HG03064 (cell line): ENCODE data around the gene ELK4.

Experiments
- ATAC-seq: cut with Tn5 transposase; IDR thresholded peaks from one replicate; pipeline ENCODE4 v1.9.1; 2021; ENCODE audit warnings: low read depth; ENCODE audit not compliant: unreplicated experiment

Gene ELK4

DNA sequence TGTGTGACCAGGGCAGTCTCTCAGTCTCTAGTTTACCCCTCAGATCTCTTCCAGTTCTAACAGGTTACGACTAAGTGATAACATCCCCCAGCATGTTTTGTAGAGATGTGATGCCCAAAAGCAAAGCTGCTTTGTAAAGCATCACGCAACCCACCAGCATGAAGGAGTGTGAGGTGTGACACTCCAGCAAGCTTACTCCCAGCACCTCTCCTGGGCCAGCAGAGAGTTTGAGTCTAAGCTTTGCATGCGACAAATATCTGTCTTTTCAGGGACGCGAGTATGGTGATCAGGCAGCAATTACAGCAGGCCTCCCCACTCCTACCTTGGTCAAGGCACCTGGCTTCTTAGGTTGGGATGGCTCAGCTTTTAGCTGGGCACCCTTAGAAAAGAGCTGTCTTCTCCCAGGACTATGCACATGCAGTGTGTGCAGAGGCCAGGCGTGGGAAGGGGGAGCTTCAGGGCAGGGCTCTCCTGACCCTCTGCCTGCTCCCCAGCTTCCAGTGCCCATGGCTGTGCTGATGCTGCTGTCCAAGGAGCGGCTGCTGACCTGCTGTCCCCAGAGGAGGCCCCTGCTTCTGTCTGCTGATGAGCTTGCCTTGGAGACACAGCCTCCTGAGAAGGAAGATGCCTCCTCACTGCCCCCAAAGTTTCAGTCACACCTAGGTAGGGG lies 48.2 kb downstream of the ELK4 start:
- ATAC-seq, result no peak

DNA sequence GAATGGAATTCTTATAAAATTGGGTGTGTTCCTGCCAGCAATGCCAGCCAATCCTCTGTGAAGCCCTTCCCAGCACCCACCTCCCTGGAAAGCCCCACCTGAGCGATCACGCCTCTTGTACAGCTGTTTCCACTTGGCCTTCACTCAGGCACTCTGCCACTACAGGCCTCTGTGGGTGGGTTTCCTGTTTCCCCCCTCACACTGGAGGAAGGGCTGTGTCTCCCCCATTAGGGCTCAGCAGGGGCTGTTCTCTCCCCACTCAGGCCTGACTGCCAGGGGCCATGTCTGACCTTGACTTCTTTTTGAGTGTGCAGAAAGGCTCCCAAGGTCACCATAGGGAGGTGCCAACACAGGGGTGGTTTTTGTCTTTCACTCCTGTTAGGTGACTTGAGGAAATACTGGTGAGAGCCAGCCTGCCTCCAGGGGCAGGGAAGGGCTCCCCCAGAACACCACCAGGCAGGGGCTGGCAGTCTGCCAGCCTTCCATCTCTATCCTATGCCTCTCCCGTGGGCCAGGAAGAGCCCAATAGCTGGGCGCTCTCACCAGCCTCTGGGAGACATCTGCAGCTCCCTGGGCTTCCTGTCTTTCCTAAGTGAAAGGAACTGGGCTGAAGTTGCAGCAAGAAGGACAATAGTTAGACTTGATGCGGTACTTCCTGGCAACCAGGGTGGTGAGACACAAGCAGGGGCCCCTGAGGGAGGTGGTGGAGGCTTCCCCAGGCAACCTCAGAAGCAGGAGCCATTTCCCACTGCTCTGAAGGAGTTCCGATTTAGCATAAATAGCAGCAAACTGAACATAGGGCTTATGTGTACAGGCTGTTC lies 49.1 kb downstream of the ELK4 start:
- ATAC-seq, result no peak

DNA sequence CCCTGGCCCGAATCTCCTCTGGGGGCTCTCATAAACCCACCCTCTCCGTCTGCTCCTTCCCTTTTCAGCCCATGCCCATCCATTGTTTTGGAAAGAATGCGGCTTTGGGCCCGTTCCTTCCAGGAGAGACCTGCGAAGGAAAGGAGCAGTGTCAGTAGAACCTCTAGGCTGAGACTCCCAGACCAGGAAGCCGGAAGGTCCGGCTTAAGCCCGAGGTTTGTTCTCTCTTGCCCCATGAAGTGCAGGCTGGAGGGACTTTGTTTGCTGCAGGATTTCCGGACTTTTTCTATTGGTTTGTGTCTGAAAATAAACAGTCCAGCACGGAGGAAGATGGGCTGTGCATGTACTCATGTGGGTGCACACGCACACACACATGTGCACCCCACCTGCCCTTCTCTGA lies 49.8 kb downstream of the ELK4 start:
- ATAC-seq, result no peak

DNA sequence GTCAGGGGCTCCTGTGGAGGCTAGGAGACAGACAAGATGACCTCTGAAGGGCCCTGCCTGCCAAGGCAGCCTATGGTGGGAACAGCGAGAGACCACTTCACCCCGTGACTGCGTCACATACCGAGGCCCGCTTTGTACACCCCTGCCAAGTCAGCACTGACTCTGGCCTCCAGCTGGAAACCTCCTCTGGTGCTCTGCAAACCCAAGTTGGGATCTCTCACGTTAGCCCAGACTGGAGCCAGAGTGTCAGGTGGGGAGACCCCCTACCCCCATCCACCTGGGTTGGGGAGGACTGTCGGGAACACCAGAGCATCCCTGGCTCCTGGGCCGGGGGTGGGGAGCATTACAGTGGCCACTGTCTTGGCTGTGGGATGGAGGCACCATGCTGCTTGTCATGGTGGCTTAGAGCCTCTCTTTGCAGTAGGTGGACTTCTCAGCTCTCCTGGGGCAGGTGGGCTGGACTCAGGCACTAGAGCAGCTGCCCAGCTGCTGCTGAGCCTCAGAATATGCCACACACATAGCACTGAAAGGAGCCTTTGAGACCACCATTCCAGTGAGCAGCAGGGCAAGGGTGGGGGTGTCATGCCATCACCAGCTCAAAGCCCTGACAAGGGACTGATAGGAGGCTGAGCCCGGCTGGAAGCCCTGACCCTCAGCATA lies 50.4 kb downstream of the ELK4 start:
- ATAC-seq, result no peak

DNA sequence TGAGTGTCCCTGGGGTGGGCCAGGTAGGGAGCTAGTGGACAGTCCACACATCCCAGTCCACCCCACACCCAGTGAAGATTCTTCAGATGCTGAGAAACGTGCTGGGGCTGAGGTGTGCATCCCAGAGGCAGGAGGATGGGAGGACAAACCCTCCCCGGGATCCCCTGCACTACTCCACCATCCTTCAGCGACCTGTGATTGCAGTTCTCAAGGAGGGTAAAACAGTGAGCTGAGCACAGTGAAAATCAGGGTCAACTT lies 51.0 kb downstream of the ELK4 start:
- no peak for ATAC-seq

DNA sequence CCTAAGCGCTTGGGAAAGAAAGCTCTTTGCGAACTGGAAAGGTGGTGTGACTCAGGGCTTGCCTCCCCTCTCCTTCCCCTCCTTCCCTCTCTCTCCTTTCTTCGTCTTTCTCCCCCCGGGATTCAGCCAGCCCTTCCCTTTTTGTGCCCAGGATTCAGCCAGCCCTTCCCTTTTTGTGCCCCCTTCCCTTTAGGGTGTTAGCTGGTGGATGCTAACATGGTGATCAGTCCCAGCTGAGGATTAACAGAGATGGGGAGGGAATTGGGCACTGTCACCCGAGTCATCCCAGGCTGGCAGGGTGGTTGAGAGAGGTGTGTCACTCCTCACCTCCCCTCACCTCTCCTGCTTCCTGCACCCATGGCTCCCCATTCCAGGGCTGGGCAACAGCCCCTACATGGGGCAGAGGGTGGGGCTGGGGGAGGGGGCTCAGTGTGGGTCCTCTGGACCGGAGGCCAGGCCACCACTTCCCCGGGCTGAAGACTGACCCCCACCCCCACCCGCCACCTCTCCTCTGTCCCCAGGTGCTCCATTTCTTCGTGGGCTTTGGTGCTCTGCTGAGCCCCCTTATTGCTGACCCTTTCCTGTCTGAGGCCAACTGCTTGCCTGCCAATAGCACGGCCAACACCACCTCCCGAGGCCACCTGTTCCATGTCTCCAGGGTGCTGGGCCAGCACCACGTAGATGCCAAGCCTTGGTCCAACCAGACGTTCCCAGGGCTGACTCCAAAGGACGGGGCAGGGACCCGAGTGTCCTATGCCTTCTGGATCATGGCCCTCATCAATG lies 51.5 kb downstream of the ELK4 start:
- no peak for ATAC-seq

DNA sequence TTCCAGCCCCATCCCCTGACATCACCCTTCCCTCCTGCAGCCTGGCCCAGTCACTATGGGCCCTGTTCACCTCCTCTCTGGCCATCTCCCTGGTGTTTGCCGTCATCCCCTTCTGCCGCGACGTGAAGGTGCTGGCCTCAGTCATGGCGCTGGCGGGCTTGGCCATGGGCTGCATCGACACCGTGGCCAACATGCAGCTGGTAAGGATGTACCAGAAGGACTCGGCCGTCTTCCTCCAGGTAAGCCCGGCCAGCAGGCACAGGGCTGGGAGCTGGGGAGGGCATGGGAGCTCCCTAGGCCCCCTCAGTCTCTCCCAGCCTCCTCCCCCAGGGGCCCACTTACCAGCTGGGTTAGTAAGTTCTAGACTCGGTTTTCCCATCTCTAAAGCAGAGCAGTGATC lies 52.1 kb downstream of the ELK4 start:
- ATAC-seq, result no peak

DNA sequence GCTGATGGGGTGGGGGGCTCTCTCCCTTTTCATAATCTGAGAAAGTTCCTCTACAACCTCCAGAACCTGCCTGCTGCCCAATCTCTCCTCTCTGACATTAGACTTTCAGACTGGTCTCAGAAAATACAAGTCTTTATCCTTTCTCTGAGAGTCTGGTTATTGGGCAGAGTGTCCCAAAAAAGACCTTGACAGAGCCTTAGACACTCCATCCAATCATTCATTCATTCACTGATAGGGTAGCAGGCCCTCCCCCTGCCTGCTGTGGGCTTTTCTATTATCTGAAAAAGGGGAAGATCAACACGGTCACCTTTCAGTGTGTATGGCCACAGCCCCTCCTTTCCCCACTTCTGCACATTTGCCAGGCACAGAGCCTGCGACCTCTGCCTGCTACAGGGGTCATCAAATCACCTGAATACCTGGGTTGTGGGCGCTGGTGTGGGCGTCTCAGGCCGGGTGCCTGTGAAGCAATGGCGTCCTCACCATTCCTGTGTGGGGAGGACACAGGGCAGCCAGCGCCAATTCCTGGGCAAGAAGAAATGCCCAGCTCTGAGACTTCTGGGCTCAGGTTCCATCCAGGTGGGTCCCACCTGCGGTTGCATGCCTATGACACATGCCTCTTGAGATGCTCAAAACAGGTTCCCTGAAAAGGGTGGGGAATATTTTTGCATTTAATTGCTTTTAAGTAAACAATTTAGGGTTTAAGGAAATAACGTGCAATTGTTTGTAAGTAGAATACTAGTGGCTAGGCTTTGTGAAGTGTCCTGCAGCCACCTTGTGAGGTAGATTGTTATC lies 52.8 kb downstream of the ELK4 start:
- no peak for ATAC-seq

DNA sequence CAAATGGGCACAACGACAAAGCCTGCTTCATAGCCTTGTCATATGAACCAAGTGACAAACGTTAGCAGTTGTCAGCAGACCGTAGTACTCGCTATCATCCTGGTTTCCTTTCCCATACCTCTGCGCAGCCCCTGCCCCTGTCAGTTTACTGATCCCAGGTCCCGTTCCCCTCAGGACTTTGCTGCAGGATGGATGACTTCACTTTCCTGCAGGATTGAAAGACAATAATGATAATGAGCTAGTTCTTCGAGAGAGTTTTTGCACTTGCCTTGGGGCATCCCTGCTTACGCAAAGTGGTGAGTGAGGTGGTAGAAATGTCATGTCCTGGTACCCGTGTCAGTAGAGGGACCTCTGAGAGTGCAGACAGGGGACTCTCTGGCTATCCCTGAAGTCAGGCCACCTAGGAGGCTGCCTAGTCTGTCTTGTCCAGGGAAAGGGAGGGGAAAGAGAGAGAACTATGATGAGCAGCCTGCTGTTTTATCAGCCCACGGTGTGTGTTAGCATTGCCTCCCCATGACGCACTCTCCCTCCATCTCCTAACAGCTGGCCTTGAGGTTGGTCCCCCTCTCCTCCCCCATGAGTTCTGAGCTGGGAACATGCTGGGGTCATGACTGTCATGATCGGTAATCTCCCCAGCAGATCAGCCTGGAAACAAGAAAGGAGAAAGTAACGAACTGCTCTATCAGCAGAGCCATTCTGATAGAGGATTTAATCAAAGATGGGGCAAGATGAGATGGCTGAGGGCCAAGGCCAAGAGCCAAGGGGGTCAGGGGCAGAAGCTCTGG lies 53.7 kb downstream of the ELK4 start:
- ATAC-seq, result no peak

DNA sequence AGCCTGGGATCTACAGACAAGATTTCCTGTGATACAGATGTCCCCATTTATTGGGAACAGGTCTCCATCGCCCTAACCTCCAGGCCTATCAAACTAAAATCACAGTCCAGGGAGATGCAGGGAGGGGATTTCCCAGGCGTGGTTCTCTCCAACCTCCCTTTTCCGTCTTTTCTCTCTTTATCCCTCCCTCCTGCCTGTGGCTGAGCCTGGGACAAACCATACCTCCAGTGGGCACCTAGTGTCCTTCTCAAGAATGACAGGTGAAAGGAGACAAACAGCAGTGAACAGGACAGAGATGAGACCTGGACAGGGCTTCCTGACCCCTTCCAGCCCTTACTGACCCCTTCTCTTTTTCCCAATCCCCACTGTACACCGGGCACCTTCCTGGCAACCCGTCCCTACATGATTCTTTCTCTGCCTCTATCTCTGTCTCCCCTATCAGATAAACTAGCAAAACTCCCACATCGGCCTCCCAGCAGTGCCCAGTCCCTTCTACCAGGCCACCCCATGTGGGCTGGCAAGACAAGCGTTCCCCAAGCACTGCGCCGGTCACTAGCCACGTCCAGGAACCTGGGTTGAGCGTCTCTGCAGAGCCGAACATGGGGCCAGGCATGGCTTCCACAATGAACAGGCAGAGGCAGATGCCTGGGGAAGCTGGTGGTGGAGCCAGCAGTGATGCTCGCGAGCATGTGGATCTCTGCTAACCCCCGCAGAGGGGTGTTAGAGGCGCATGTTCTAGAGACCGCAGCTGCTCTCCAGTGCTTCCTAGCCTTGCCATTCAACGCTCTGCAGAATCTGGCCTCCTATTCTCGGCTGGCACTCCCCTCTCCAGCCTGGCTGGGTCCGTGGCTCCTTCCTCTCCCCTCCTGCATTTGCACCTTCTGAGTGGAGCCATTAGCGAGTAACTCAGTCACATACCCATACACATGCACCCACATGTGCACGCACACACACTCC lies 54.7 kb downstream of the ELK4 start:
- ATAC-seq, result no peak

DNA sequence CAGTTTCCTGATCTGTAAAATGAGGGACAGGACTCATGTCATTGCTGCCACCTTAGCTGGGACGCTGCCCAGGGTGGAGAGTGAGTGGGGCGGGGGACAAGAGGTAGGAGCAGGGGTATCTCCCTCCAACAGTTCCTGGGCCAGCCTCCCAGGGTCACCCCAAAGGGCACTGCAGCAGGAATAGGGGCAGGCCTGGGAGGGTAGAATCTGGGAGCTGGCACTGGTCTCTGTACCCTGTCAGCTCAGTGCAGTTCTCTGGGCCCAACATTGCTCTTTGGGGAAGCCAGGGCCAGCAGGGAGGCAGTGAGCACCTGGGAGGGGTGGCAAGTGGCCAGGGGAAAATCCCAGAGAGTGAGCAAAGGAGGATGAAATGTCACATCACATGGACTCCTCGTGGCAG lies 55.8 kb downstream of the ELK4 start:
- no peak for ATAC-seq

DNA sequence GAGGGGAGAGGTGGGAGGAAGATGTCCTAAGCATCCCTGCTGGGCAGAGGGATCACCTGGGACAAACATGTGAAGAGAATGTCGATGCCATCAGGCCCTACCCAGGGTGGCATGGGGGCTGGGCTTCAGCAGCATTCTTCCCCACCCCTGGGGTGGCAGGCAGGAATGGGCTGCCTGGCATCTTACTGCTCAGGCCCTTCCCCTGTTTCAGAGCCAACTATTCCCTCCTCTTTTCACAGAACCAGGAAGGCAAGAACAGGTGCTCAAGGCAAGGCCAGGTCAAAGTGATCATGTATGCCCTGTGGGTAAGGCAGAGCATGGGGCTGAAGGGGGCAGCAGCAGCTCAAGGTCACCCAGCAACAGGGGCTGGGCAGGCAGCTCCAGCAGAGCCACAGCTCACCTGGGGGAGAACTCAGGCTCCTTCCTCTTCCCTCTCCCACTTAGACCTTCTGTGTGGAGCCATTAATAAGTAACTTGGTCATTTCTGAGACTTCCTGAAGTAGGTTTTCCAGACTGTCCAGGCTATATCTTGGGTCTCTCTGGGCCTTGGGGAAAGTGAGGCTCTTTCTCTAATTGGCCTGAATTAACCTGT lies 56.4 kb downstream of the ELK4 start:
- ATAC-seq, result no peak

DNA sequence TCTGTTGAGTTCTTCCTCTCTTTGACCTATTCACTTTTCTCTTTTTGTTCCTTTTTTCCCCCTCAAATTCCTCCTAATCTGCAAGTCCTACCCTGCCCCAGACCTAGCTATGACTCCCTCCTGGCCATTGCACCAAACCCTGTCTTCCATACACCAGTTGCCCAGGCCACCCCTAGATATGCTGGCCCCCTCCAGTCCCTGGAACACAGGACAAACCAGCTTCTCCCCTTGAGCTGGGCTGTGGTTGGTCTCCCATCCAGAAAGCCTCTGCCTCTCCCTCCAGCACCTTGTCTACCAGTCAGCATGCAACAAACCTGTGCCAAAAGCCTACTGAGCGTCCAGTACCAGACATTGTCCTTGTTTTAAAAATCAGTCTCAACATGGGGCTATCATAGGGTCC lies 59.4 kb downstream of the ELK4 start:
- no peak for ATAC-seq

DNA sequence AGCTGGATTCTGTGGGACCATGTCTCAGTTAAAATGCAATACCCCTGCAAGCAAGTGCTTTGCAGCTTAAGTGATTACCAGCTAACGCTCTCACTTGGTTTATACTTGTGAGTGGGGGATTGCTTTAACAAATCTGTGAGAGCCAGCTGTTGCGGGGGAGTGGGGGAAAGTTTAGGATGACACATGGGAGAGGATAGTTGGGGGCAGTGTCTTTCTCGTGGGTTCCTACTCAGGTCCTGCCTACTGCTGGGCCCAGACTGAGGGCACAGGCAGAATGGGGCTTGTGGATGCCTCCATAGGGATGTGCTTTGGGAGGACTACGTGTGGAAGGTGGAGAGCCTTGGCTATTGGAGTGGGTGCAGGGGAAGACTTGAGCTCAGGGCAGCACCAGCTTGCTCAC lies 60.1 kb downstream of the ELK4 start:
- ATAC-seq, result no peak

DNA sequence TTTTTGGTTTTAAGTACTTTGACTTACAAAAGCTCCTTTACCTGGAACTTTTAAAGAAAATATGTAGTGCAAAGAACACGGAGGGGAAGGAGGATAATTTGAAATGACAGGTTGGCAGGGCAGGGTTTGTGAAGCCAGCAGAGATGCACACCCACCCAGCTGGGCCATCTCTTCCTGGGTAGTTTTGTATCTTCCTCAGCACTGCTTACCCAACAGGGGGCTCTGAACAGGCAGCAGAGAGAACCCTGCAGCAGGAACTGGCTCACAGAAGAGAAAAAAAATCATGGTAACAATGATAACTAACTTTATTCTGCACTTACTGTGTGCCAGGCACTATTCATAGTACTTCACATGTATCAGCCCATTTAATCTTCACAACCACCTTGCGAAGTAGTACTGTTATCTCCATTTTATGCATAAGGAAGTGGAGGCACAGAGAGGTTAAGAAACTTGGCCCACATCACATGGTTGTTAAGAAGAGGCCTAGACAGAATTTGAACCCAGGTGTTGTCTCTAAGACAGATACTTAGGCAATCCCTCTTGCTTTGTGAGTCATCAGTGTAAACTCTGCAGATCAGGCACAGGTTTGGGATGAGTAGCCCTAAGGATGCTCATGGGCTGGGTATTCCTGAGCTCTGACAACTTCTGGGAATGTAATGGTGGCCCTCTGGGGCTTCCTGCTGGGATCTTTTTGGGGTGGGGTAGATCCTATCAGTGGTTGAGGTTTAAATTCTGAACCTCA lies 60.8 kb downstream of the ELK4 start:
- ATAC-seq, result no peak

DNA sequence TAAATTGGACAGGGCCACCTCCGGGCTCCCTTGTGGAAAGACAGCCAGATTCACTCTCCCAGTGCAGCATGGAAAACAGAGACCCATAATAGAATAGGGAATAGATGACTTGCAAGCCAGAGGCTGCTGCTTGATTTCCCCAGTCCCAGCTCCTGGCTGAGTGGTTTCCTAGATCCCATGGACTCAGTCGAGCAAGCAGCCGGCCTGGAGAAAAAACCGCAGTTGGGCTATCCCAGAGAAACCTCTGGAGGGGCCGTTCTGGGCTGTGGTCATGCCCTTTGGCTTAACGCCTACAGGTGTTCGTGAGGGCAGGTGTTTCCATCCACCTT lies 61.7 kb downstream of the ELK4 start:
- ATAC-seq, result no peak

DNA sequence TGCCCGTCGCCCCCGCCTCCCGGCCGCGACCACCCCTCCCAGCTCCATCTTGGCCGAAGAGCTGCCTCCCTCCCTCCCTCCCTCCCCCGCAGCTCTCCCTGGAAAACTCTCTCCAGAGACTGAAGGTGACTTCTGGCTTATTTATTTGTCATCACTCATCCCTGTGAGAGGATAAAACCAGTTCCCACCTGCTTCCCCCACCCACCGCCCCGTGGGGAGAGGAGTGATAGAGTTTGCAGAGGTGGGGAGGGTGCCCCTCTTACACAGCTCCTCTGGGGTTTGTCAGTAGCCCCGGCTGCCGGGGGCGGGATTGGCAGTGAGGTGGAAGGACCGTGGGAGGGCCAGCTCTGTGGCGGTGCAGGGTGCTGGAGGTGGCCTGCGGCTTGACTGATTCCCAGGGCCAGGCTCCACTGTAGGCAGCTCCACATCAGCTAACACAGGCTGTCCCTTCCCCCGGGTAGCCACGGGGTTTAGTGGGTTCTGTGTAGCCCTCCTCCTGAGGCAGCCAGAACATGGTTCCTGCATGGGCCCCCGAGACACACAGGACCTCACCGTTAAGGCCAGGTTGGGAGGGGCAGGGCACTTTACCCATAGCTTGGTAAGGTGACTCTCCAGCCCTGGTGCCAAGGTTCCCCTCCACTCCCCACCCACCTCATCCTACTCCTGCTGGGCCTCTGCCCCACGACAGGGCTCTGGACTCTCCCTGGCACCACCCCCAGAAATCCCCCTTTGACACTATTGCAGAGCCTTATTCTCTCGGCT lies 62.2 kb downstream of the ELK4 start:
- ATAC-seq, result no peak
